HFF-Myc (cell line): ENCODE measurements around the gene CDH23.

Experiments
- DNase-seq: peaks from one replicate; pipeline ENCODE4 v3.0.0-alpha.2; 2011; ENCODE audit warnings: low read depth; ENCODE audit errors: extremely low read depth
- H3K4me3 ChIP-seq: replicated peaks from 2 replicates; pipeline ENCODE4 v1.5.1; 2011; ENCODE audit warnings: low read depth, mild to moderate bottlenecking, control low read depth, low read length
- CTCF ChIP-seq: IDR thresholded peaks from 2 replicates; pipeline ENCODE4 v1.5.1; 2012; ENCODE audit warnings: mild to moderate bottlenecking, low read depth, low read length, control low read depth; ENCODE audit errors: missing control alignments

Gene CDH23

GRCh38 chr10:71459513-71459912 is 62.8 kb downstream of the CDH23 start:
- no peak for TF ChIP-seq CTCF
- no peak overlapping the region for H3K4me3 ChIP-seq
- no peak for DNase-seq

- H3K4me3 ChIP-seq: no peak overlapping the region
- no peak for TF ChIP-seq CTCF
- DNase-seq: no peak
Measured at GRCh38 chr10:71460615-71461014, 63.9 kb downstream of the CDH23 start.

GRCh38 chr10:71461457-71461856 is 64.7 kb downstream of the CDH23 start:
- no peak for TF ChIP-seq CTCF
- H3K4me3 ChIP-seq: no peak overlapping the region
- DNase-seq: no peak

GRCh38 chr10:71462062-71462935 is 65.6 kb downstream of the CDH23 start:
- no peak for TF ChIP-seq CTCF
- no peak overlapping the region for H3K4me3 ChIP-seq
- no peak for DNase-seq

GRCh38 chr10:71463111-71463510 is 66.4 kb downstream of the CDH23 start:
- no peak for DNase-seq
- no peak overlapping the region for H3K4me3 ChIP-seq
- no peak for TF ChIP-seq CTCF

- no peak for TF ChIP-seq CTCF
- H3K4me3 ChIP-seq: no peak overlapping the region
- no peak for DNase-seq
Measured at GRCh38 chr10:71465551-71466252, 69.0 kb downstream of the CDH23 start.
